HCT116 (cell line): ENCODE results near the gene ADAMTS6. TPM values are rescaled to one million over a fixed set of nuclear protein-coding genes. Genes with fewer than 3 reads are reported as not detected.

Experiments used
- ATAC-seq: fragments of 200-7000 bp; cut with Tn5 transposase; 2 replicates; pipeline ENCODE4 v1.9.1; 2020; ENCODE audit warnings: mild to moderate bottlenecking, moderate library complexity
- BruUV-seq: library from RNA; stranded (reverse); fragments of 400-500 nt; replicated peaks from 2 replicates; lab custom pipeline; 2021; lab: Mats Ljungman, UMichigan
- CTCF ChIA-PET: fragments of 300-600 bp; sonication (Branson Sonifier 250); formaldehyde crosslinking; loops from one replicate; lab custom pipeline; 2021; ENCODE audit warnings: antibody characterized with exemption; lab: Charles Lee
- POLR2A ChIA-PET: fragments of 300-600, 350-600 bp; sonication (Branson Sonifier 250); formaldehyde crosslinking; loops from one replicate; lab custom pipeline; 2021; ENCODE audit warnings: antibody characterized with exemption; lab: Charles Lee
- RAD21 ChIA-PET, 2 experiments: fragments of 300-600 bp; sonication (Branson Sonifier 250); formaldehyde crosslinking; loops; one replicate each; lab custom pipeline; 2023; ENCODE audit warnings: low total read pairs in 2 of 2; ENCODE audit not compliant: uncharacterized antibody in 2 of 2, unreplicated experiment in 2 of 2, low non-redundant PET in 1 of 2; lab: Charles Lee
- DNase-seq: peaks from one replicate; pipeline ENCODE4 v3.0.0-alpha.2; 2010; ENCODE audit warnings: low read depth, low spot score
- H2AFZ ChIP-seq: fragments of 200-600 bp; shearing (Covaris generic), sonication (generic); 2 replicates; pipeline ENCODE4 v1.6.1; 2017; ENCODE audit warnings: low read depth, mixed run types, mixed read lengths, antibody characterized with exemption, low read length; ENCODE audit not compliant: poor library complexity, severe bottlenecking
- H3K27ac ChIP-seq: 2 replicates; pipeline ENCODE4 v1.5.1; 2012; ENCODE audit warnings: low read depth, low read length
- H3K27me3 ChIP-seq: fragments of 200-600 bp; sonication (generic); 2 replicates; pipeline ENCODE4 v1.6.1; 2016; ENCODE audit warnings: mixed run types, low read length, mixed read lengths; ENCODE audit not compliant: insufficient read depth
- H3K36me3 ChIP-seq, 2 experiments: fragments of 200-500 bp in 1 of 2; fragments of 200-600 bp in 1 of 2; sonication (Bioruptor generic) in 1 of 2; sonication (generic) in 1 of 2; 2 replicates each; pipeline versions ENCODE4 v1.5.1 to v1.6.1; 2014 to 2016; ENCODE audit warnings: low read length in 2 of 2, inconsistent platforms in 1 of 2, mixed read lengths in 1 of 2, mixed run types in 1 of 2; ENCODE audit not compliant: insufficient read depth in 2 of 2, control insufficient read depth in 1 of 2
- H3K4me1 ChIP-seq, 2 experiments: fragments of 200-600 bp in 1 of 2; sonication (generic) in 1 of 2; 2 replicates each; pipeline versions ENCODE4 v1.5.1 to v1.6.1; 2012 to 2017; ENCODE audit warnings: low read length in 2 of 2, inconsistent platforms in 1 of 2, mild to moderate bottlenecking in 1 of 2, mixed read lengths in 1 of 2, mixed run types in 1 of 2, moderate library complexity in 1 of 2; ENCODE audit not compliant: insufficient read depth in 2 of 2, control insufficient read depth in 1 of 2
- H3K4me2 ChIP-seq: fragments of 200-600 bp; sonication (generic); 2 replicates; pipeline ENCODE4 v1.6.1; 2017; ENCODE audit warnings: mixed run types, low read length, mixed read lengths
- H3K4me3 ChIP-seq, 2 experiments: fragments of 200-600 bp in 1 of 2; sonication (generic) in 1 of 2; replicated peaks in 1 of 2; 2 replicates each; pipeline ENCODE4 v1.5.1; 2011 to 2016; ENCODE audit warnings: low read length in 2 of 2, control low read depth in 1 of 2, low read depth in 1 of 2, mild to moderate bottlenecking in 1 of 2, mixed read lengths in 1 of 2, mixed run types in 1 of 2
- H3K79me2 ChIP-seq: fragments of 200-600 bp; sonication (generic); 2 replicates; pipeline ENCODE4 v1.6.1; 2017; ENCODE audit warnings: mild to moderate bottlenecking, mixed run types, low read length, moderate library complexity, mixed read lengths; ENCODE audit not compliant: insufficient read depth
- H3K9ac ChIP-seq: fragments of 200-600 bp; sonication (generic); 2 replicates; pipeline ENCODE4 v1.6.1; 2016; ENCODE audit warnings: low read length, mixed read lengths
- H3K9me2 ChIP-seq: fragments of 200-600 bp; sonication (generic), shearing (Covaris generic); 2 replicates; pipeline ENCODE4 v1.6.1; 2017; ENCODE audit warnings: mixed run types, mild to moderate bottlenecking, moderate library complexity; ENCODE audit not compliant: insufficient read depth
- H3K9me3 ChIP-seq, 2 experiments: fragments of 200-500 bp in 1 of 2; fragments of 200-600 bp in 1 of 2; sonication (Bioruptor generic) in 1 of 2; sonication (generic) in 1 of 2; 2 replicates each; pipeline ENCODE4 v1.6.1; 2014 to 2017; ENCODE audit warnings: low read length in 2 of 2, mixed read lengths in 2 of 2, inconsistent platforms in 1 of 2, low read depth in 1 of 2, mild to moderate bottlenecking in 1 of 2, mixed run types in 1 of 2, moderate library complexity in 1 of 2; ENCODE audit not compliant: control insufficient read depth in 1 of 2, insufficient read depth in 1 of 2
- H4K20me1 ChIP-seq: fragments of 200-600 bp; sonication (generic), shearing (Covaris generic); 2 replicates; pipeline ENCODE4 v1.6.1; 2017; ENCODE audit warnings: mixed run types, mild to moderate bottlenecking, moderate library complexity; ENCODE audit not compliant: insufficient read depth
- ATF3 ChIP-seq: IDR thresholded peaks from 2 replicates; pipeline ENCODE4 v1.6.1; 2012
- CBX3 ChIP-seq: IDR thresholded peaks from 2 replicates; pipeline ENCODE4 v1.6.1; 2012; ENCODE audit warnings: low read depth
- CEBPB ChIP-seq: IDR thresholded peaks from 2 replicates; pipeline ENCODE4 v1.6.1; 2012; ENCODE audit warnings: low read depth
- CTCF ChIP-seq, 3 experiments: fragments of 200-600 bp in 1 of 3; sonication (generic) in 1 of 3; IDR thresholded peaks in 2 of 3; conservative IDR thresholded peaks in 1 of 3; 2 replicates each; pipeline ENCODE4 v1.5.1; 2012 to 2017; ENCODE audit warnings: low read depth in 2 of 3, low read length in 2 of 3, antibody characterized with exemption in 1 of 3, borderline replicate concordance in 1 of 3, control low read depth in 1 of 3, mild to moderate bottlenecking in 1 of 3, mixed read lengths in 1 of 3, mixed run types in 1 of 3, moderate library complexity in 1 of 3; ENCODE audit not compliant: insufficient read depth in 1 of 3
- EGR1 ChIP-seq: IDR thresholded peaks from 2 replicates; pipeline ENCODE4 v1.6.1; 2012; ENCODE audit warnings: low read depth
- EZH2 ChIP-seq: fragments of 200-600 bp; sonication (generic); IDR thresholded peaks from 2 replicates; pipeline ENCODE4 v1.6.1; 2017; ENCODE audit warnings: antibody characterized with exemption, mixed run types
- EZH2phosphoT487 ChIP-seq: fragments of 200-600 bp; IDR thresholded peaks from 2 replicates; pipeline ENCODE4 v1.6.1; 2018; ENCODE audit warnings: antibody characterized with exemption, borderline replicate concordance
- FOSL1 ChIP-seq: IDR thresholded peaks from 2 replicates; pipeline ENCODE4 v1.6.1; 2012; ENCODE audit warnings: low read depth
- JUND ChIP-seq: IDR thresholded peaks from 2 replicates; pipeline ENCODE4 v1.6.1; 2012
- POLR2A ChIP-seq: IDR thresholded peaks from 2 replicates; pipeline ENCODE4 v1.7.0; 2011; ENCODE audit warnings: borderline replicate concordance; ENCODE audit not compliant: insufficient read depth, insufficient read length; ENCODE audit errors: extremely low read depth
- POLR2AphosphoS5 ChIP-seq: IDR thresholded peaks from 2 replicates; pipeline ENCODE4 v1.6.1; 2011; ENCODE audit warnings: mild to moderate bottlenecking, low read depth, low read length, moderate library complexity
- RAD21 ChIP-seq: IDR thresholded peaks from 2 replicates; pipeline ENCODE4 v1.6.1; 2012; ENCODE audit warnings: low read depth, mild to moderate bottlenecking
- REST ChIP-seq: IDR thresholded peaks from 2 replicates; pipeline ENCODE4 v1.6.1; 2012; ENCODE audit warnings: low read depth
- SIN3A ChIP-seq: IDR thresholded peaks from 2 replicates; pipeline ENCODE4 v1.6.1; 2012; ENCODE audit warnings: low read depth
- SP1 ChIP-seq: IDR thresholded peaks from 2 replicates; pipeline ENCODE4 v1.6.1; 2012; ENCODE audit warnings: low read depth
- SRF ChIP-seq: IDR thresholded peaks from 2 replicates; pipeline ENCODE4 v1.6.1; 2012; ENCODE audit warnings: low read depth
- YY1 ChIP-seq: IDR thresholded peaks from 2 replicates; pipeline ENCODE4 v1.6.1; 2011; ENCODE audit warnings: low read length, low read depth, moderate library complexity, mild to moderate bottlenecking; ENCODE audit not compliant: insufficient replicate concordance; ENCODE audit errors: extremely low read depth
- ZBTB33 ChIP-seq: IDR thresholded peaks from 2 replicates; pipeline ENCODE4 v1.6.1; 2011; ENCODE audit warnings: mild to moderate bottlenecking, low read length, moderate library complexity; ENCODE audit not compliant: insufficient replicate concordance; ENCODE audit errors: extremely low read depth
- ZFX ChIP-seq: fragments of 450-650 bp; IDR thresholded peaks from 2 replicates; pipeline ENCODE4 v1.6.1; 2017
- ZNF274 ChIP-seq: fragments of 200-500 bp; sonication (Bioruptor generic); IDR thresholded peaks from 2 replicates; pipeline ENCODE4 v1.6.1; 2014; ENCODE audit warnings: mild to moderate bottlenecking, low read depth, low read length, inconsistent platforms
- intact Hi-C: fragments of 100-400 bp; cut with micrococcal nuclease; formaldehyde crosslinking; loops from 2 replicates; pipeline ENCODE4 v1.10.0; 2022
- total RNA-seq: library from RNA; stranded (reverse); gene quantifications from one replicate; pipeline ENCODE4 v1.2.1, GENCODE V29; 2021; ENCODE audit not compliant: unreplicated experiment

Gene ADAMTS6
- total RNA-seq, 1 experiment from 2014 or later, result 0.93 TPM

- TF ChIP-seq SRF (no peak), EGR1 (no peak), CEBPB (no peak), RAD21 (no peak), SIN3A (no peak), FOSL1 (no peak), EZH2 (no peak), ZBTB33 (no peak), CTCF (IDR thresholded peaks at IDR 0.05 in 2 of 3, conservative IDR thresholded peaks at IDR 0.05 in 1 of 3; ENCODE audit: borderline replicate concordance in 1 of 3, insufficient read depth in 1 of 3, low read depth in 2 of 3, low read length in 2 of 3) (no peak), ZNF274 (no peak), SP1 (no peak), YY1 (no peak), POLR2A (no peak), ZFX (no peak), REST (no peak), CBX3 (no peak), POLR2AphosphoS5 (no peak), ATF3 (no peak), JUND (no peak), EZH2phosphoT487 (no peak)
- H3K9ac ChIP-seq, result no peak overlapping the region
- H3K4me1 ChIP-seq, result no peaks in the 10 kb centered on the region
- H2AFZ ChIP-seq, result no peak overlapping the region
- ATAC-seq (no peak), DNase-seq (no peak)
- ChIA-PET RAD21 (no interaction called here), POLR2A (no interaction called here), CTCF (no interaction called here)
- no peaks in the 10 kb centered on the region for H3K36me3 ChIP-seq
- H3K79me2 ChIP-seq, result no peaks in the 10 kb centered on the region
- no peak overlapping the region for H3K4me2 ChIP-seq
- no TSS peak for BruUV-seq
- no peaks in the 10 kb centered on the region for H4K20me1 ChIP-seq
- no peaks in the 10 kb centered on the region for H3K9me3 ChIP-seq
- no peaks in the 10 kb centered on the region for H3K9me2 ChIP-seq
- H3K4me3 ChIP-seq, result no peak overlapping the region
- no peak overlapping the region for H3K27ac ChIP-seq
- intact Hi-C loops, result no loop called here
- no peaks in the 10 kb centered on the region for H3K27me3 ChIP-seq
Observed at GRCh38 chr5:65391591-65391990, 90.1 kb downstream of the ADAMTS6 start.
